Subcutaneous abdominal adipose tissue (tissue), 5 donors: ENCODE results near the gene METTL14.

ENCODE experiments used
- H3K27ac ChIP-seq: one replicate; pipeline ENCODE4 v1.7.0; 2013; ENCODE audit warnings: low read depth, mild to moderate bottlenecking, inconsistent platforms, low read length, moderate library complexity
- H3K27me3 ChIP-seq, 5 donors: one replicate each; pipeline ENCODE4 v1.7.0; 2013; ENCODE audit warnings: low read length in 5 of 5, inconsistent platforms in 1 of 5; ENCODE audit not compliant: control insufficient read depth in 5 of 5, insufficient read depth in 4 of 5
- H3K36me3 ChIP-seq, 5 donors: one replicate each; pipeline ENCODE4 v1.7.0; 2013; ENCODE audit warnings: low read length in 5 of 5; ENCODE audit not compliant: control insufficient read depth in 5 of 5, insufficient read depth in 5 of 5
- H3K4me1 ChIP-seq, 5 donors: one replicate each; pipeline ENCODE4 v1.7.0; 2013; ENCODE audit warnings: low read length in 5 of 5, mild to moderate bottlenecking in 3 of 5, moderate library complexity in 1 of 5; ENCODE audit not compliant: control insufficient read depth in 5 of 5, insufficient read depth in 5 of 5
- H3K4me3 ChIP-seq, 5 donors: one replicate each; pipeline ENCODE4 v1.7.0; 2013; ENCODE audit warnings: low read length in 5 of 5, low read depth in 1 of 5
- H3K9ac ChIP-seq, 5 donors: one replicate each; pipeline ENCODE4 v1.7.0; 2013; ENCODE audit warnings: low read length in 5 of 5, mild to moderate bottlenecking in 4 of 5, moderate library complexity in 3 of 5
- H3K9me3 ChIP-seq, 5 donors: one replicate each; pipeline ENCODE4 v1.7.0; 2013; ENCODE audit warnings: low read length in 5 of 5; ENCODE audit not compliant: control insufficient read depth in 5 of 5
- donor health status: healthy.
- donor health status: healthy.
- donor health status: healthy.
- donor health status: healthy.
- donor health status: healthy.

Gene METTL14

DNA sequence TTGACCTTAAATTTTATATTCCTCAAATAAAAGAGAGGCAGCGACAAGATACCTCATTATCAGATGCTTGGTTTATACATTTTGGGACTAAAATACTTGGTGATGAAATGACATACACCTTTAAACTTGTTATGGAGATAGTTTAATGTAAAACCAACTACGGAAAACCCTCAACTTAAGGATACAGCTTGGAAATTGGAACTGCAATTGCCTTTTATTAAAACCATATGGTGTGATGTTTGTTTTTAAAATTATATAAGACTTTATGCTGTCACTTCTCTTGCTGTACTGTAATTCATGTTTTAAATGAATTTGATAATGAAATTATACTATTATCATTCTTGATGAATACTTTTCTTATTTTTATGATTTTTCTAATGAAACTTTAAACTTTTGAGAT lies 25.9 kb downstream of the METTL14 start:
- H3K9ac ChIP-seq, result no peak overlapping the region
- peaks cover 30 to 57% (median 37%) of the 10 kb centered on the region in 5 donors for H3K36me3 ChIP-seq
- H3K4me3 ChIP-seq, result no peak overlapping the region
- H3K4me1 ChIP-seq, result peaks cover 0 to 2% (median 0%) of the 10 kb centered on the region in 5 donors
- H3K9me3 ChIP-seq, result no peaks in the 10 kb centered on the region
- no peaks in the 10 kb centered on the region for H3K27me3 ChIP-seq
- no peak overlapping the region for H3K27ac ChIP-seq

DNA sequence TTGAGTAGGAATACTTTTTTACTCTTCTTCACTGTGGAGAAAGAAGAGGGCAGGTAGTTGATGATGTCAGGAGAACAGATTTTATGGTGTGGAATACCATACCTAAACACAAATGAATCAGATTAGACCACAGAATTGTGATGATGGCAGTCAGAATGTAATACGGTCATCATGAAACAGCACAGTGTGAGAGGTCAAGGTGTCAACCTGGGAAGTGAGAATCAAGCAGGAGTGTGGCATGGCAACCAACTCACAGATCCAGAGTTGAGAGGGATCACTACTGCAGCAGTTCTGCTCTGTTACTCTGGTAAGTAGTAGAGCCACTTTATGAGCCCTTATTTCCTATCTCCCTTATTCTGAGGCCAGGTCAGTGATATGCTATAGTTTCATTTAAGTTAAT lies 27.7 kb downstream of the METTL14 start:
- Histone ChIP-seq H3K36me3 (peaks cover 23 to 48% (median 28%) of the 10 kb centered on the region in 5 donors), H3K9me3 (no peaks in the 10 kb centered on the region), H3K4me1 (peaks cover 0 to 2% (median 0%) of the 10 kb centered on the region in 5 donors), H3K4me3 (no peak overlapping the region), H3K9ac (no peak overlapping the region), H3K27ac (no peak overlapping the region), H3K27me3 (no peaks in the 10 kb centered on the region)

DNA sequence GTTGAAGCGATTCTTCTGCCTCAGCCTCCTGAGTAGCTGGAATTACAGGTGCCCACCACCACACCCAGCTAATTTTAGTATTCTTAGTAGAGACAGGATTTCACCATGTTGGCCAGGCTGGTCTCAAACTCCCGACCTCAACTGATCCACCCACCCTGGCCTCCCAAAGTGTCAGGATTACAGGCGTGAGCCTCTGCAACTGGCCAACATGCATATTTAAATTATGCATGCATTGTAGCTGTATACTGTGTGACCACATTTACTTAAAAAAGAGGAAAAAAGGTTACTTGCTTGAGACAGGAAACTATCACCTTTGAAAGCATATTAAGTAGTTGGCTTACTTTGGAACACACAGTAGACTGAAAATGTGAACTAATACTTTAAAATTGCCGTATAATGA lies 29.5 kb downstream of the METTL14 start:
- no peaks in the 10 kb centered on the region for H3K27me3 ChIP-seq
- no peak overlapping the region for H3K9ac ChIP-seq
- H3K27ac ChIP-seq, result no peak overlapping the region
- no peak overlapping the region for H3K4me3 ChIP-seq
- H3K4me1 ChIP-seq, result peaks cover 0 to 2% (median 0%) of the 10 kb centered on the region in 5 donors
- H3K9me3 ChIP-seq, result no peaks in the 10 kb centered on the region
- peaks cover 15 to 35% (median 22%) of the 10 kb centered on the region in 5 donors for H3K36me3 ChIP-seq

DNA sequence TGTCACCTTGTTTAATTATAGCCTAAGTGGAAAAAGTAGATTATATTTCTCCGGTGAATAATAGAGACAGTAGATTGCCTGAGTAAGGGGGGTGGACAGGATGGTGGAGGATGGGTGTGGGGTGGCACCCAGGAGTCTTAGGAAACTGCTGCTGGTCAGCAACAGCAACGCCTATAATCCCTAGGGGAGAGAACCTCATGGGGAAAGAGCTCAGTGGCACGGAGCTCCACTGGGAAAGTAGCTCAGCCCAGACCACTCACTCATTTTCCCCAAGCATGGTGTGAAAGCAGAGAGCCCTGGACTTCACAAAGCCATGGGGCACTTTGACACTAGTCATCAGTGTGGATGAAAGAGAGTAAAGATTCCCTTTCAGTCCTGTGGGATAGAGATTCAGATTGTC lies 31.1 kb downstream of the METTL14 start:
- H3K27ac ChIP-seq, result no peak overlapping the region
- H3K4me3 ChIP-seq, result no peak overlapping the region
- no peaks in the 10 kb centered on the region for H3K4me1 ChIP-seq
- H3K36me3 ChIP-seq, result peaks cover 5 to 26% (median 11%) of the 10 kb centered on the region in 5 donors
- H3K27me3 ChIP-seq, result no peaks in the 10 kb centered on the region
- H3K9me3 ChIP-seq, result no peaks in the 10 kb centered on the region
- no peak overlapping the region for H3K9ac ChIP-seq

DNA sequence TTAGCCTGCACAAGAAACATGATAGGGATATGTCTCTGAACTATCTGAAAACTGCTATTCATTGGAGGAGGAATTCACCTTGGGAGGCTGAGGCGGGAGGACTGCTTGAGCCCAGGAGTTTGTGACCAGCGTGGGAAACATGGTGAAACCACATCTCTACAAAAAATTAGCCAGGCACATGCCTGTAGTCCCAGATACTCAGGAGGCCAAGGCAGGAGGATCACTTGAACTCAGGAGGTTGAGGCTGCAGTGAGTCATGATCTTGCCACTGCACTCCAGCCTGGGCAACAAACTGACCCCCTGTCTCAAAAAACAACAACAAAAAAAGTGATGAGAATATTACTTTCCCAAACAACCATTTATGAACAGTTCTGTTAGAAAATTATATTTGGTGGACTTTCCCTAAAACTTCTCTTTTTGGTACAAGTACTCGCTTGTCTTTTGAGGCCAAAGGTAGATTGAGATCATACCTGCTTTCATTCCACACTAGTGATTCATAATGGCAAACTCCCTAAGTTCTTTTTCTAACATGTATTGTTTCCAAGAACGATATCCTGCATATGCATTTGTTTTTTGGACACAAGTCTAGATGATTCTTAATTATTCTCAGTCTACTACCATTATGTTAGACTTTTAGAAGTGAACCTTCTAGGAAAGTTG lies 33.4 kb downstream of the METTL14 start:
- peaks cover 0 to 24% (median 12%) of the 10 kb centered on the region in 5 donors for H3K36me3 ChIP-seq
- H3K4me3 ChIP-seq, result no peak overlapping the region
- H3K27ac ChIP-seq, result no peak overlapping the region
- no peak overlapping the region for H3K9ac ChIP-seq
- H3K4me1 ChIP-seq, result no peaks in the 10 kb centered on the region
- no peaks in the 10 kb centered on the region for H3K9me3 ChIP-seq
- H3K27me3 ChIP-seq, result no peaks in the 10 kb centered on the region

DNA sequence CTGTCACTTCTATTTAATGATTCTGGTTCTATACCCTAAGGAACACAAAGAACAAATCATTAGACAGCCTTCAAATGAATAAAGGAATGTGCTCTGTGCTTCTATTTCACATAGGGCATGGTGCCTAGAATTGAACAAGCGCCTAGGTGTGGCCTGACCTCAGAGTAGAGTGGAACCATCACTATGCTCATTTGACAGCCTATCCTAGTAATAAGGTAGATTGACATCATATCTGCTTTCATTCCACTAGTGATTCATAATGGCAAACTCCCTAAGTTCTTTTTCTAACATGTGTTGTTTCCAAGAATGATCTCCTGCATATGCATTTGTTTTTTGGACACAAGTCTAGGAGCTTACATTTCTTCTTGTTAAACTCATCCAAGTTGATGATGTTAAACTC lies 36.6 kb downstream of the METTL14 start:
- H3K27me3 ChIP-seq, result no peaks in the 10 kb centered on the region
- no peak overlapping the region for H3K4me3 ChIP-seq
- no peaks in the 10 kb centered on the region for H3K4me1 ChIP-seq
- no peaks in the 10 kb centered on the region for H3K9me3 ChIP-seq
- H3K27ac ChIP-seq, result no peak overlapping the region
- no peak overlapping the region for H3K9ac ChIP-seq
- H3K36me3 ChIP-seq, result peaks cover 18 to 53% (median 37%) of the 10 kb centered on the region in 5 donors

DNA sequence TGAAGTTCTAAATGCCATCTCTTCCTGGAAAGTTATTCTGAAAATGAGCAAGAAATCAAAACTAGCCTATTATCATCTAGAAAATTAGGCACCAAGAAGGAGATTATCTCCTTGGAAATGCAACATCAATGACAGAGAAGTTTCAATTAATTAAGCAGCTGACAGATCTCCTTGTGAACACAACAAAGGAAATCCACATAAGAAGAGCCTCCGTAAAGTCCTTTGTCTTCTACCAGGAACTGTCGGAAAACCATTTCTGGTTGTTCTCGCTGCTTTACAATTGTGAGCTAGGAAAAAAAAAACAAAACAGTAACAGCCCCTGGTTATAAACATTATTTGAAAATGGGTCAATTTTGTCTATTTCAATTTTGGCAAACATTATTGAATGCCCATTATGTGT lies 38.2 kb downstream of the METTL14 start:
- no peaks in the 10 kb centered on the region for H3K4me1 ChIP-seq

DNA sequence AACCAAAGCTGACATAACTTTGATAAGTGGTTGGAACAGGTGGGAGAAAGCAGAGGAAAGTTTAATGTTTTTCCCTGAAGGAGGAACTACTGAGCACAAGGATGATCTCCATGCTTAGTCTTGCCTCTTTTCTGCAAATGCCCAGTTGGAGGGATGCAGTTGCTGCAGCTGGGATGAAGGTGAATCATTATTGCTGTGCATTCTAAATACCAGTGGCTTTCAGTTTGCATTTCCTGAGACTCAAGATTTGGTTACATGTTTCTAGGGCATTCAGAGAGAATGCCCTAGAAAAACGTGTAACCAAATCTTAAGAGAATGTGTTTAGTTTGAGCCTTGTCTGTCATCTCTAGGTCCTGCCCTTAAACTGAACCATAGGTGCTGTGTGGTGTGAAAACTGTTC lies 42.2 kb downstream of the METTL14 start:
- H3K9ac ChIP-seq, result no peak overlapping the region
- no peaks in the 10 kb centered on the region for H3K27me3 ChIP-seq
- no peak overlapping the region for H3K4me3 ChIP-seq
- no peak overlapping the region for H3K27ac ChIP-seq
- H3K36me3 ChIP-seq, result peaks cover 64 to 79% (median 67%) of the 10 kb centered on the region in 5 donors
- H3K9me3 ChIP-seq, result no peaks in the 10 kb centered on the region
- H3K4me1 ChIP-seq, result no peaks in the 10 kb centered on the region

More for the DNA sequence above, 38.2 kb downstream of the METTL14 start:
- Histone ChIP-seq H3K9me3 (no peaks in the 10 kb centered on the region), H3K27me3 (no peaks in the 10 kb centered on the region), H3K9ac (no peak overlapping the region), H3K36me3 (peaks cover 33 to 62% (median 52%) of the 10 kb centered on the region in 5 donors), H3K27ac (no peak overlapping the region), H3K4me3 (no peak overlapping the region)

DNA sequence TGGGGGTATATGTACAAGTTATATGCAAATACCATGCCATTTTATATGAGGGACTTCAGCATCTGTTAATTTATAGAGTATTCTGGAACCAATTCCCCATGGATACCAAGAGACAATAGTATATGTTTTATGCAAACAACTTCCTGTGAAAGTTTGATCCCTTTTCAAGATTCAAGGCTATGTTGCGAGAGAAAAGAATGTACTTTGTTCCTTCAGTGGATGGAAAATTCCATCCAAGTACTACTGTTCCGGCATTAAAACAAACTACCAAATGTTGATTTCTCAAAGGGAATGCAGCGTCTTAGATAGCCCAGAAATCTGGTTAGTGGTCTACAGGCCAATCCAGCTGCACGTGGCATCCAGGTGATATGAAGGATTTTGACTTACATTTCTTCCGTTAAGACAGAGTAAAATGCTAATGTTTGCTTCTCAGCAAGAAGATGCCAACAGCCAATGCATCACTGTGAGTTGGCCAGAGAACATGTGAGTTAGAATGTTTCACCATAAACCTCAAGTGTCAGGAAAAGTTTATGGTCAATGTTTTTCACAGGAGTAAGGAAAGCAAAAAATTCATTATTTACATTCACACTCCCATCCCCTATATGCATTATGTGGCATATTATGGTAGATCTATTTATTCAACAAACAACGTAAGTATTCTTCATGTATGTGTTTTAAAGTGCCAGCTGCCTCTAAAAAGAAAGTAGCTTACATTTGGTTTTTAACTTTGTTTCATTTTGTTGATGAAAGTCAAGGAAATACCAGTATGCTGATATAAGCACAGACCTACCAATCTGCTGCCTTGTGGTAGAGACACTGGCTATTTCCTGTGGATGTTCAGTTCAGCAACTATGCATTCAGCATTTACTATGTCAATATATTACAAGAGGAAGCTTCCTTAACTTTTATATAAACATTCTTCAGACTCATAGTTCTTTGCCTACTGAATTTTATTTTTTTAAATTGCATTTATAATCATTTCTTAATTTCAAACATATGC lies 44.4 kb downstream of the METTL14 start:
- H3K9ac ChIP-seq, result no peak overlapping the region
- H3K4me1 ChIP-seq, result no peaks in the 10 kb centered on the region
- no peaks in the 10 kb centered on the region for H3K9me3 ChIP-seq
- peaks cover 56 to 75% (median 64%) of the 10 kb centered on the region in 5 donors for H3K36me3 ChIP-seq
- H3K4me3 ChIP-seq, result no peak overlapping the region
- no peaks in the 10 kb centered on the region for H3K27me3 ChIP-seq
- no peak overlapping the region for H3K27ac ChIP-seq

DNA sequence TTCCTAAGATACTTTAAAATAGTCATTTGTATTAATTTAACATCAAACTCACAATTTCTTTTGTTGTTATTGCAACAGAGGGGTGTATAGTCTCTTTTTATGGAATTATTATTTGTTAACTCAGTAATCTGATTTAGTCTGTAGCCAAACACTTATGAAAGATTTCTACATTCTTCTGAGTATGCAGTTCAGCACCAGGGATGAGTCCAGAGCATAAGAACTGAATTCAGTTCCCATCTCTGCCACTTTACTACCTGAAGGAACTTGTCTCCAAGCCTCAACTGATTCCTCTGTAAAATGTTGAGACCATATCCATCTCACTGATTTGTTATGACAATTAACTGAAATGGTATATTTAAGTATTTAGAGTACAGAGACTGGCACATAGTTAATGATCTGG lies 45.5 kb downstream of the METTL14 start:
- Histone ChIP-seq H3K27ac (no peak overlapping the region), H3K36me3 (peaks cover 53 to 72% (median 56%) of the 10 kb centered on the region in 5 donors)

More for the DNA sequence above, 45.5 kb downstream of the METTL14 start:
- H3K9ac ChIP-seq, result no peak overlapping the region
- H3K4me1 ChIP-seq, result no peaks in the 10 kb centered on the region
- no peaks in the 10 kb centered on the region for H3K9me3 ChIP-seq
- no peaks in the 10 kb centered on the region for H3K27me3 ChIP-seq
- no peak overlapping the region for H3K4me3 ChIP-seq
